Brain pericyte (primary cell): ENCODE results near the gene POLR2L.

Experiments
- DNase-seq: peaks from one replicate; pipeline ENCODE4 v3.0.0-alpha.2; 2012; ENCODE audit warnings: low read depth, low spot score

The POLR2L gene

DNA sequence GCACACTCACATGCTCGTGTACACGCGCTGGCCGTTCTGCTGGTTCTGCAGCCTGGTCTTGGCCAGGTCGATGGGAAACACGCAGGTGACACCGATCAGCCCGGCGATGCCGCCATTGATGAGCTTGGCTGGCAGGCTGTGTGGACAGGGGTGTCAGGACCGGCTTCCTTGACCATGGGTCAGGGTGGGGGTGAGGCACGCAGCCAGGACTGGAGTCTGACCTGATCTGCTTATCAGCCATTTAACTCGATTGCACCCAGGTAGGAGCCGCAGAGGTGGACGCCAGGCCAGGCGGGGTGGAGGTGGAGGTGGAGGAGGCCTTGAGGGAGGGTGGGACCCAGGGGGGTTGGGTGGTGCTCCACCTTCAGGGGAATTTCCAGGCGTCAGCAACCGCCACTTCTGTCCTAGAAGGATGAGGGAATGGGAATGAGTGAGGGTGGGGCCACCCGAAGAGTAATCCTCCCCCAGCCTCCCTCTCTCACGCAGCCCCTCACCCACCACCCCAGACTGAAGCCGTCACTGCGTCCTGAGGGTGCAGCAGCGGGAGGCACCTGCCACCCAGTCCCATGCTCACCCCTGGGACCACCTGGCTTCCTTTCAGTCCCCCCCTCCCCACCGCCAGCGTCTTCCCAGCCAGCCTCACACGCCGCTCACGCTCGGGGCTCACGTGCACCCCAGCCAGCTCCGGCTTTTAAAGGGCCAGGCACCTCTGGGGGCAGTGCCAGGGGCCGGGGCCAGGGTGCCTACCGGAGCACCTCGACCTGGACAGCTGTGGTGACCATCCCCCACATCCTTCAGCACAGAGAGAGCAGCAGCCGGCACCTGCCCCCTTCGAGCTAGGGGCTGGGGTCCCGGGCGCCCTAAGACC, 47.3 kb downstream of the POLR2L start:
- no peak for DNase-seq

DNA sequence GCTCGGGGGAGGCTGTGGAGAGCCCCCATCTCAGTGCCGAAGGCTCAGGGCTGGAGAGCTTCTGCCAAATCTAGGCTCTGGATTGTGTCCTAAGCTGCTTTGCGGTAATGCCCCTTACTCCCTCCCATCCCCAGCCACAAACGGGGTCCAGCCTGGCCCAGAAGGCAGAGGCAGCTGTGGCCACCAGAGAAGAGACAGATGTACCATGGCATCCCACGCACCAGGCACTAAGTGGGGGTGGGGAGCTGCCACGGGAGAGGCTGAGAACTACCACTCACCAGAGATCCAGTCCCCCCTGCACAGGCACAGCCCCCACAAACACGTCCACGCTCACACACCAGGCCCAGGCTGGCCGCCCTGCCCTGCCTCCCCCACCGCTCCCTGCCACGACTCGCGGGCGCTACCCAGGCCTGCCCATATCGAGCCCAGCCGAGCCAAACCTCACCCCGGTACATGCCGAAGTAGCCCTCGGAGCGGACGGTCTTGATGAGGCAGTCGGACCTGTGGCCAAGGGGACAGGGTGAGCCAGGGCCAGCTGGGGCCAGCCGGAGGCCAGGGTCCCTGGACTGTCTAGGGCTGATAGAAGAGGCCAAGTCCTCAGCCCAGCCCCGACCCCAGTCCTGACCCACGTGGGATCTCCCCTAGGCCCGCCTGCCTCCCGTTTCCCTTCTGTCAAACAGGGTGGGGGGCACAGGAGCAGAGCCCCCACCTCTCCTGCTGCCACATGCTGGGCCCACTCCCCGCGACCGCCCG, 48.1 kb downstream of the POLR2L start:
- no peak for DNase-seq

DNA sequence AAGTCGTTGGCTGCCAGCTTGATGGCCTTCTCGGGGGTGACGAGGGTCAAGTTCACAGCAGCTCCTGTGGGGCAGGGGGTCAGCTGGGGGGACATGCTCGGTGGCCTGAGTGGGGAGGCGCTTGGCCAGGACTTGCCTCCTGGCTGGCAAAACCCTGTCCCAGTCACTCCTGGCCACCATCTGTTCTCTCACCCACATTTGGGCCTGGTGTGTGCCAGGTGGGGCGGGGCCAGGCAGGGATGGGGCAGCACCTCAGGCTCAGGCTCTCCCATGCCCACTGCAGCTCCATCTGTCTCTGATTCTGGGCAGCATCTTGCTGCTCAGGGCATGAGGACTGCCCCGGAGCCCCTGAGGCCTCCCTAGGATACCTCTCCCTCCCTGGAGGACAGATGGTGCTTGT, 48.8 kb downstream of the POLR2L start:
- no peak for DNase-seq

DNA sequence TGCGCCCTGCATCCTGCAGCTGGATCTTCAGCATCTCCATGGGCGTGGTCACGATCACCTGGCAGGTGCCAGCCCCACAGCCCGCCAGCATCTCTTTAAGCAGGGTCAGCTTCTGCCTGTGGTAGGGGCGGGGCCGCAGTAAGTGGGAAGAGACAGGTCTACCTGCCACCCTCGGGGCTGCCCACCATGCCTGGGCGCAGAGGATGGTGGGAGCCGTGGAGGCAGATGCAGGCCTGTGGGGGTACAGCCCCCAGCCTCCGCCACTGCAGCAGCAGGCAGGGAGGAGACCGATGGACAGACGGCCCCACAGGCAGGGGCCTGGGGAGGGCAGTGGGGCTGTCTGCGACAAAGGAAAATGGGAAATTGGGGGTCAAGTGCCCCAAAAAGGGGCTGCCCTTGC, 49.5 kb downstream of the POLR2L start:
- DNase-seq: no peak

DNA sequence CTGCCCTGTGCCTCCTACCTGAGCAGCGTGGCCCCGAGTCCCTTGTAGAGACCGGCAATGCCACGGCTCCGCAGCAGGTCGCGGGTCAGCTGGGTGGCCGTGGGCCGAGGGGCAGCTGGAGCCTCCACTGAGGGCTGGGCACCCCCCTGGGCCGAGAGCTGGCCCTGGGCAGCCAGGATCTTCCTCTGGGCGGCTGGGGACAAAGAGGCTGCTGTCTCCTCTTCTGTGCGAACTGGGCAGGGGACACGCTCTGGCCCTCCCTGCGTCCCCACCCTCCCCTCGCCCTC, 49.9 kb downstream of the POLR2L start:
- no peak for DNase-seq

DNA sequence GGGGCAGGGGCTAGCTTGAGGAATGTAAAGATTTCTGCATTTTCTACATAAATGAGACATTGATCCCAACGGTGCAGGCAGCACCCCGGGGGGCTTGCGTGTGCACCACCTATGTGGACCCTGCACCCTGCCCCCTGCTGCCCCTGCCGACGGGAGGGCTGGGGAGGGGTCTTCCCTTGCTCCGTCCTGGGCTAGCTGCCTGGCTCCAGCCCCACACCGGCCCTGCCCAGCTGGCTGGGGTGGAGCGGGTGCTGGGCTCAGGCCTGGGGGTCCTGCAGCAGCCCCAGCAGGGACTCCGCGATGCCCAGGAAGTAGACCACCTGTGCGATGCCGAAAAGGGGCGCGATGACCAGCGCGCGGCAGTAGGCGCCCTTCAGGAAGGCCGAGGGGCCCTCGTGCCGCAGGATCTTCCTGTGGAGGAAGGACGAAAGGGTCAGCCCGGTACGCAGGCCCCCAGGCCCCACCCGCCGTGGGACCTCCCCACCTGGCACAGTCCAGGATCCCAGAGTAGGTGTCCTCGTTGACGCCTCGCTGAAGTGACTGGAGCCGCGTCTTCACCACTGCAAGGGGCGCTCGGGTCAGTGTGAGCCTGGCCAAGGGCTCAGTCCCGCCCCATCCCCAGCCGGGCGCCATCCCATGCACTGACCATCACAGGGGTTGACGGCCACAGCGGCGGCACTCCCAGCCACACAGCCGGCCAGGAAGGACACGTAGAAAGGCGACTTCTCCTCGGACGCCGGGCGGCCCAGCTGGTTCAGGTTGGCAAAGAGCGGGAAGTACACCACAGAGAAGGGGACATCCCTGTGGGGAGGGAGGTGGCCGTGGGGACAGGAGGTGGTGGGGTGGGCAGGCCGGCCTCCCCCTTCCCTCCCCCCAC, 50.4 kb downstream of the POLR2L start:
- no peak for DNase-seq

DNA sequence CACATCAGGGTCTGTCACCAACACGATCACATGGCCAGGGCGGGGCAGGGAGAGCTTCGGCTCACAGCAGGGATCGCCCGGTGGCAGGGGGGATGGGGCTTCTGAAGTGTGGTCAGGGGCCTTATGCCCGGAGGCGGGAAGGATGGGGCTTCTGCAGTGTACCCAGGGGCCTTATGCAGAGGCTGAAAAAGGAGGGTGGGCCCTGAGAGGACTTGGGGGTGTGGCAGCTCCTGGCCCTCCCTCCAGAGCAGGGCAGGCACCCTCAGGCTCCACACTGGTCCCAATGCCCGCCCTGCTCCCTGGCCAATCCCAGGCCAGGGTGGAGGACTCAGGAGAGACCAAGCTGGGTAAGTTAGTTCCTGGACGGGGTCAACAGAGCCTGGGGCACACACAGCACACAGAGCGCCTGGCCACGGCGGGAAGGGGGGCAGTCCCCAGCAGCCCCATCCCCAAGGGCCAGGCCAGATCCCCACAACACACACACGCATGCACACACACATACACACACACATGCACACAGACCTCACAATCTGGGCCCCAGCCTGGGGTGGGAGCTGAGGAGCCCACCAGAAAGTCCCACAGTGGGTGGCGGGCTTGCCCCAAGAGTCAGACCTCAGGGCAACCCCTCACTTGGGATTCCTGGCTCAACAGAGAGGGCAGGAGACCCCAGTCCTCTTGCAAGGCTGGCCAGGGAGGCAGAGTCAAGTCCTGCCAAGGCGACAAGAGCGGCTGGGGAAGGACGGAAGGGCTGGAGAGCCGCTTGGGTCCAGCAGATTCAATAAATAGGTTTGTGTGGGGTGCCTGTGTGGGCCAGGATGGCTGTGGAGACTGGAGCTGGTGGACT, 51.4 kb downstream of the POLR2L start:
- no peak for DNase-seq

DNA sequence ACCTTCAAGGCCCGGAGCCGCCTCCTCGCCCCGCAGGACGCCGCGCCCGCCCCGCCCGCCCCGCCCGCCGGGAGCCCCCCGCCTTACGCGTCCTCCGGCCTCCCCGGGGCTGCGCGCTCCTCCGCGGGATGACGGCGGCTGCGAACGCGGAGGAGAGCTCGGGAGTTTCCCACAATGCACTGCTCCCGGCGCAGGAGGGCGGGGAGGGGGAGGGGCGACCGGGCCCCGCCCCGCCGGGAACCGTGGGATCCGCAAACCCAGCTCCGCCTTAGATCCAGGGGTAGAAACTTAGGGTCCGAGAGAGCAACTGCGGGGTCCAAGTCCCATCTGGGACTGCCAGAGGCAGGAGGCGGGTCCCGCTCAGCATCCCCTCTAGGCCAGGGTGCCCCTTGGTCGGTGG, 52.4 kb downstream of the POLR2L start, which contains the start of gene CEND1:
Gene CEND1 (minus strand): TSS at position 148 of the 400 bp plus-strand sequence. CDS start 1,514 bp downstream, outside the sequence.
- DNase-seq: no peak
